GDM1 (cell line): Measurements from ENCODE around the gene FBXO40.

Experiments
- DNase-seq: peaks from one replicate; lab custom pipeline; 2025; lab: John Stamatoyannopoulos, UW

FBXO40 gene

DNA sequence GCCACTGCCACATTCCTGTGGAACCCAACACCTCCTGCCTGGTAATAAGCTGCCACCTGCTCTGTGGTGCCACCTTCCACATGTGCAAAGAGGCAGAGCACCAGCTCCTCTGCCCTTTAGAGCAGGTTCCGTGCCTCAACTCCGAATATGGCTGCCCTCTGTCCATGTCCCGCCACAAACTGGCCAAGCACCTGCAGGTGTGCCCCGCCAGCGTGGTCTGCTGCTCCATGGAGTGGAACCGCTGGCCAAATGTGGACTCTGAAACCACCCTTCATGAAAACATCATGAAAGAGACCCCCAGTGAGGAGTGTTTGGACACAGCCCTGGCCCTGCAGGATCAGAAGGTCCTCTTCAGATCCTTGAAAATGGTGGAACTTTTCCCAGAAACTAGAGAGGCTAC is 28.3 kb downstream of the FBXO40 start:
- no peak for DNase-seq

DNA sequence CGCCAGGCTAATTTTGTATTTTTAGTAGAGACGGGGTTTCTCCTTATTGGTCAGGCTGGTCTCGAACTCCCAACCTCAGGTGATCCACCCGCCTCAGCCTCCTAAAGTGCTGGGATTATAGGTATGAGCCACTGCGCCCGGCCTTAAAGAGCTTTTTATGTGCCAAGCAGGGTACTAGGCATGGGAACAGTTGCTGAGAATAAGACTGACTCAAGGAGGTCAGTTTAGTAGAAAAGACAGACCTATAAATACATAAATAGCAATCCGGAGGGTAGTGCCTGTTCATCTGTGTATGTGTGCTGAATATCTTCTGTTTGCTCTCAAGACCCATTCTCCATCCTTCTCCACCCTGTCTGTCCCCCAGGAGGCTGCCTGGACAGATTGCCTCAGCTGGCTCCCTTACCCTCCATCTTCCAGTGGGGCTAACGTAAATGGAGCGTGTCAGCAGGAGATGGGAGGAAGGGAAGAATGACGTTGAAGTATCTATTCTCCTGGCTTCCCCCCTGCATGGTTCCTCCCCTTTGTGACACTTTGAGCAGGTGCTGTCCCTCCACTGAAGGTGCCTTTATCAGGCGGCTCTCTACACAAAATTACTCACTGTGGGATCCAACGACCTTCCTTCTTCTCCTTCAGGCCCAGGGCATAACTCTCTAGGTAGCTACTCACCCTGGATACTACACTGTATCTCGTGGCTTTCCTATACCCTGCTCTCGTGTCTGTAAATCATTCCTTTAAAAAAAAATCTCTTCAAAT is 31.1 kb downstream of the FBXO40 start:
- DNase-seq: no peak

DNA sequence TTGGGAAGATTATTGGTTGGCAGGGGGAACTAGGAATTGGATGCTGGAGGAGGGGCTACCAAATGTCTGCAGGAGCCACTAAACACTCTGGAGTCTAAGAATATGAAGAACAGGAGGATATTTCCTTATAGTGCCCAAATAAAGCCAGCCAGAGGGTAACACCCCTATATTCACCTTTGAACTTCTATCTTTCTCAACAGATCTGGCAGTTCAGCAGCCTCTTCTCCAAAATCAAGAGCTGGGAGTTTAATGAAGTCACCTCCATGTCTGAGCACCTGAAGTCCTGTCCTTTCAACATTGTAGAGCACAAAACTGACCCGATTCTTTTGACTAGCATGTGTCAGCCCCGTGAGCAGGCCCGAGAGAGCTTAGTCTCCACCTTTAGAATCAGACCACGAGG is 33.3 kb downstream of the FBXO40 start:
- no peak for DNase-seq

DNA sequence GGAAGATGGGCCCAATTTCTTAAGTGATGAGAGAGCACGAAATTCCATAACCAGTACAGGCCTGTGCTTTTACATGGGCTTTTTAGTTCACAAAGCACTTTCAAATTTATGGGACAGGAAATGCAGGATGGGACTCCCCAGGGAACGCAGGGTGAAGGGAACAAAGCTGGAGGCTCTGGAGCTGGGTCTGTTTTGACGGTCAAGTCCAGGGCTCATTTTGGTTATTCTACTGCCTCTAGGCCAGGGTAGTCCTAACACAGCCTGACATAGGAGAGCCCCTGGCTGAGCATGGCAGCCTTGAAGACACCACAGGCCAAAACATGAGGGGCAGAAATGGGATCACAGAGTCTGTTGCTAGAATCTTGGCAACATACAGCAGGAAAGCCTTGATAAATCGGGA is 34.0 kb downstream of the FBXO40 start:
- DNase-seq: no peak

DNA sequence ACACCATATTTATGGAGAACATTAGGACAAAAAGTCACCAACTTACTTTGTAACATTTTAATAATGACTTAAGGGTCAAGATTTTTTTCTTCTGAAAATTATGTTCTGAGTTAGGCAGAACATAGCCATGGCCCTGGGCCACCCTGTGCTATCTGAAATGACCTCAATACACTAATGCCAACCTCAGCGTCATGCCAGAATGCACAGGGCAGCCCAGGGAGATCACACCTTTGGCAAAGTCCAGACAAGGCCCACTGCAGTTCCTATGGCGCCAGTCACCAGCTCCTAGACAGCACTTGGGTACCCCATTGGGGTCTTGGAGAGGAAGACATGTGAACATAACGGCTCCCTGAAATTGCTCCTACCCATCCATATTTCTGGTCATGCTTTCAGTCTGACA is 34.4 kb downstream of the FBXO40 start:
- no peak for DNase-seq

DNA sequence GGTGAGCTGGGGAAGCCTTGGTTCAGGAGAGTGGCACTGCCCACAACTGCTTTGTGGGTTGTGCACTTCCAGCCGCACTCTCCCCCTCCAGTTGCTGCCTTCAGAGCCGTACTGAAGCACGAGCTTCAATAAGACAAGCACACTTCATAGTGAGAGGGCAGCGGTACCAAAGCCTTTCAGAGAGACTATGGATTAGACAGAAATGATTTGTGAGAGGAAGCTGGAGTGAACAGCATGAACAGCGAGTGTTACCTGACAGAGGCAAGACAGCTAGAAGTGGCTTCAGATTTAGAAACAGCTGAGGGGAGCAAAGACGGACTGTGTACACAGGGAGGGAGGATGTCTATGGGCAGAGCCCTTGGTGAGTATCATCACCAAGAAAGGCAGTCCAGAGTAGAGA is 36.4 kb downstream of the FBXO40 start:
- DNase-seq: no peak

DNA sequence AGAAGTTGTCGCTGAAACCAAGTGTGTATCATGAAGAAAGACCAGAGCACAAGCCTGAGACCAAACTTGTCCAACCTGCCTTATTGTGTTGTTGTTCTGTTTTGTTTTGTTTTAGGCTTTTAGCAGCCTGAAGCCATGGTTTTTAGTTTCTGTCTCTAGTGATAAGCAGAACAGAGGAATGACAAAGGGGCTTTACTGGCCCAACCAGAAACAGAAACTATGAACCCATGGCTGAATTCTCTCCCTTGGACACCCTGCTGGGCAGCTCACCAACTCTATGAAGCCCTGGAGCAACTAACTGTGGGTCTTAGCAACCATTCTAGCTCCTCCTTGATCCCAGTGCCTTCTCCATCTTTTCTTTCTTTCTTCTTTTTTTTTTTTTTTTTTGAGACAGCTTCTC is 37.2 kb downstream of the FBXO40 start:
- no peak for DNase-seq

DNA sequence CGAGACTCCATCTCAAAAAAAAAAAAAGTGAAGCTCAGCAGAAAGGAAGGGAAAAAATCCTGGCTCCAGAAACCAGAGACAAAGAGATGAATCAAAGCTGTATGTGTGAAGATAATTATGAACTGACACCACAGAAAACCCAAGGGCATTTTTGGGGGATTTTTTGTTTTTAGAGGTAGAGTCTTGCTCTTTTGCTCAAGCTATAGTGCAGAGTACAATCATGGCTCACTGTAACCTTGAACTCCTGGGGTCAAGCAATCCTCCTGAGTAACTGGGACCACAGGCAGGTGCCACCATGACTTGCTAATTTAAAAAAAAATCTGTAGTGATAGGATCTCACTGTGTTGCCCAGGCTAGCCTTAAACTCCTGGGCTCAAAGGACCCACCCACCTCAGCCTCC is 44.7 kb downstream of the FBXO40 start:
- DNase-seq: no peak

DNA sequence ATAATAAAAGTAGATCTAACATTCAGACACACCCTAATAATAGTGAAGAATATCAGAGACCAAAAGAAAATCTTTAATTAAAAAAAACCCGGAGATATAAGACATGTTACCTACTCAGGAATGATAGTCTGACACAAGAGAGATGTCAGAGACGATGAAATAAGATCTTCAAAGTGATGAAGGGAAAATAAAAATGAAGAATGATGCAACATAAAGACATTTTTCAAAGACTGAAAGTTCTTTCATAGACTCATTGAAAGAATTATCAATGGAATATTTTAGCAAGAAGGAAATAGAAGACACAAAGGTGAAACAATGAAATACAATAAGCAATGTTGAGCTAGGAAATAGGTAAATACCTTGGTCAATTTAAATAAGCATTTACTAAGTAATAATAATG is 47.9 kb downstream of the FBXO40 start:
- no peak for DNase-seq

DNA sequence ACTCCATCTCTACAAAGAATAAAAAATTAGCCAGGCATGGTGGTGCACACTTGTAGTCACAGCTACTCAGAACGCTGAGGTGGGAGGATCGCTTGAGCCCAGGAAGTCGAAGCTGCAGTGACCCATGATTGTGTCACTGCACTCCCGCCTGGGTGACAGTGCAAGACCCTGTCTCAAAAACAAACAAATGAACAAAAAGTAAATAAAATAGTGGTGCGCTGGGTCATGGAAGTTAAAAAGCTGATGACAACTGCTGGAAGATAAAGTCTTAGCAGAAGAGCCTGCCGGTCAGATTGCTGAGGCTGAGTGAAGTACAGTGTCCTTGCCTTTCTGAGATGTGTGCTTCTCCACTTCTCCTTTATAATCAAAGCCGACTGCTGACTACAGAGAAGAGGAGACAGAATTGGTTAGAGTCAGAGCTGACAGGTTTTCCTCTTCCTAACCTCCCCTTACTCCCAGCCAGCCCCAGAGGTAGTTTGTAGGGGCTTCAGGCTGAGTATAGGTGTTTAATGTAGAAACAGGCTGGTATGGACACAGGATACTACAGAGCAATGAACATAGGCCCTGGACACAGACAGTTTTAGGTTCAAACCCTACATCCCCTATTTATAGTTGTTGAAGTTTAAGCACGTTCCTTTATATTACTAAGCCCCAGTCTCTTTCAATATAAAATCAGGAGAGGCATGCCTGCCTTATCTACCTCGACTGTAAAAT is 49.6 kb downstream of the FBXO40 start:
- DNase-seq: no peak

DNA sequence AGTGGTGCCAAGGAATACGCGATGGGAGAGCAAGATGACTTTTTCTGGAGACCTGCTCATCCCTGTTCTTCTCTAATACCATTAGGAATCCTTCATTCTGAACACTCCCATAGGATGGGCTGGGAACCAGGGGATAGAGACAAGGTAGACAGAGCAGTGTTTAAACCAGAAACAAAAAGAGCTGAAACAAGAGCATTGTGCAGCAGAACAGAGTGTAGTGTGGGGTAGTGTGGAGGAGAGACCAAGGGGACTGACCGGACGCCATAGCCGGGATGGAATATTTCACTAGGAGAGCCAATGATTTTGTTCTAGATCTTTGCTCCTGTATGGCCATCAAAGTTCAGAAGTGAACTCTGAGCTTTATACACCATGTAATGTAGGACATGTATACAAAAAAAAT is 51.9 kb downstream of the FBXO40 start:
- DNase-seq: no peak

DNA sequence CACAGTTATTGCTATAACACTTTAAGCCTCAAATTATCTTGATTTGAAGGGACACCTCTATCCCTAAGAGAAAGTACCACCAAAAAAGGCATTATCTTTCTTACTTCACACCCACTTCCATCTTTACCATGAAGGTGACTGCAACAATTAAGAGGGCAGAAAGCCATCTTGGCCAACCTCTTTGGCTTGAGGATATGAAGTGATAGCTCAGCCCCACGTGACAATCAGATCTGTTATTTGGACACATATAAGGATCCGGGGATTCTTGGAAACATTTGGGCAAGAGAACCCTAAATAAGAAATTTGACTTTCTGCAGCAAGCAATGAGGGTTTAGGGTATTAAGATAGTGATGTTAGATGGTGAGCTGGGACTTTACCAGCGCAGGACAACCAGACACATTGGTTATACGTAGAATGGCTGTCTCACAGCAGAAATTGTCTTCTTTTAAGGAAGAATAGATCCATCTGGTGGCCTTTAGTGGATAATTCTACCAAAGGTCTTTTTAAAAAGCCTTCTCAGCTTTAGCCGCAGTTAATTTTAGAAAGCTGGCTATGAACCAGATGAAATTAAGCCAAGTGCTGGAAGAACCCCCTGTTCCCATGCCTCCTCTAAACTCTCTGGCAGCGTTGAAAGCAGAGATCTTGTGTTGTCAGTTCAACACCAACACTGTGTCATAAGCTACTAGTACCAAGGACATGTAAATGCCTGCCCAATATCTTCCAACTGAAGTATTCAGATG is 55.2 kb downstream of the FBXO40 start:
- no peak for DNase-seq

DNA sequence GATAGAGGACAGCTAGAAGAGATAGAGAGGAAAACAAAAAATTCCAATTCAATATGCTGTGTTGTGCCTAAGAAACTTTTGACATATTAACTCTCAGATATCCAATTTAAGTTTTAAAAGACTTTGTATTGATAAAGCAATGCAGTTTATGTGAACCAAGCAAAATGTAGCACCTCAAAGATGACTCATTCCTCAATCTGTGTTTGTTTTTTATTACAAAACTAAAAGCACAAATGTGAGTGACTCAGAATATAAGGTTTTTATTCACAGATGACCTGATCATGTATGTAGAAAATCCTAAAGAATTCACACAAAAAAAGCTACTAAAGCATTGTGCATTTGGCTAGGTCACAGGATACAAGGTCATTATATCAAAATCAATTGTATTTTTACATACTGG is 56.5 kb downstream of the FBXO40 start:
- no peak for DNase-seq

DNA sequence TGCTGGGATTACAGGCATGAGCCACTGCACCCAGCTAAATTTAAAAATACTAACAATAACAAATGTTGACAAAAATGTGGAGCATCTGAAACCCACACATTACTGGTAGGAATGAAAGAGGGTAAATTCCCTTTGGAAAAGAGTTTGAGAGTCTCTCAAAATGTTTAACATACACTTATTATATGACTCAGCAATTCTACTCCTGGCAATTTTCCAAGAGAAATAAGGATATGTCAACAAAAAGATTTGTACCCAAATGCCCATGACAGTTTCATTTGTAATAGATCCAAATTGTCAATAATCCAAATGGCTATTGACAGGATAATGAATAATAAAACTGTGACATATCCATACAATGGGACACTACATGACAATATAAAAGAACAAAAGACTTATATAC is 58.5 kb downstream of the FBXO40 start:
- DNase-seq: no peak

DNA sequence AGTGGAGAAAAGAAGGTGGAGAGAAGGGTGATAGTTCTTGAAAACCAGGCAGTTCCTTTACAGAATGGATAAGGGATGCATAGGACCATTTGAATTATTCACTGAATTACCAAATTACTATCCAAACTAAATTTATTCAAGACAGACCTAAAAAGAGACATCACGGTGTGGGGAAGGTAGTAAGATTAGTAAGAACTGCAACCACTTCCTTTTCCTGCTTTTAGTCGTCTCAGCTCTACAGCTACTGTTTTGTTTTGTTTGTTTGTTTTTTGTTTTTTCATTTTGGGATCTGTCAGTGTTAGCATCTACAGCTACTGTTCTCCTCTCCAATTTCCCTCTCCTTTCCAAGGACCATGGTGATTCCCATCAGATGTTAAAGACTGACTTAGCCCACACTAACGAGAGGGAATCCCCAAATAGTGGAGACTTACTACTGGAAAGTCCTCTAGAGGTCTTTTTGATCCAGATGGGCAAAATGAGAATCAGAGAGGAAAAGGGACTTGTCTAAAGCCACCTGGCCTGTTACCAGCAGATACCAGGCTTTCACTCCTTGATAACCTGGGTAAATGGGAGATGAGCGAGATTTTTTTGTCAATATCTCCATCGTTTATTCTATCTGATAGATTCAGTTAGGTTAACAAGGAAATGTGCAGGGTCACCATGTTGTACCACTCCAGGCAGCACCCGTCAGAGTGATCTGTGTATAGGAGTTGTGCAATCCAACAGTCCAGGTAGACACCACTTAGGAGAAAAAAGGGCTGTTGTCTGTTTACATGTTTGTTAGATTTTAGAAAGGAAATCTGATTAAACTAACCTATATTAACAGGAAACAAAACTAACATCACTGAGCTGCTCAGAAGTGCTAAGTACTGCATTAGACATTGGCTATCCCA is 61.6 kb downstream of the FBXO40 start:
- no peak for DNase-seq

DNA sequence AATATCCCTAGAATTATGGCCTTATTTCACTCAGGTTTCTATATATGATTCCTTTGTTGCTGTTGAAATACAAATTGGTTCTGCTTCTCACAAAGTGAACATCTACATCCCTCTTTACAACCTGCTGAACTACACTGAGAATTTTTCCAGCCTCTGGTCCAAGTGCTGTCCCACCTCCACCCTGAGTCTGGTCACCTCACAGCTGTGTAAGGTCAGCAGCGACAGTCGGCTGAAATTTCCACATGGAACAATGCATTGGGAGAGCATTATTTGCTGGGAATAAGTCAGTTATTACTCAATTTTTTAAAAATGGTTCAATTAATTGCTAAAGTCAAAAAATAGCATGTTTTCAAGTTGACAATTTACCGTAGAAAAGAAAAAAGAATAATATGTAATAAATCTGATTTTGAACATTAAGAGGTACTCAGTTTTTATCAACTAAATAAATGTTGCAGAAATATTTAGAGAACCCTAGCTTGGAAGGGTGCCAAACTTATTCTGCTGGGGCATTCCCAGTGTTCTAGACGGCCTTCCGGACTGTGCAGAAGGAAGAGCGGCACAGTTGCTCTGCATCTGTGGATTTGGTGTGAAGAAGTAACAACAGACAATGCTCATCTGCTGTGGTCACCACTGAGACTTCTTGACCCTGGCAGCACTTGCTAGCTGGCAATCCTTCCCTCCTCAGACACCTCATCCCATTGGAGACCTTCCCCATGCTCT is 65.7 kb downstream of the FBXO40 start:
- DNase-seq: no peak

DNA sequence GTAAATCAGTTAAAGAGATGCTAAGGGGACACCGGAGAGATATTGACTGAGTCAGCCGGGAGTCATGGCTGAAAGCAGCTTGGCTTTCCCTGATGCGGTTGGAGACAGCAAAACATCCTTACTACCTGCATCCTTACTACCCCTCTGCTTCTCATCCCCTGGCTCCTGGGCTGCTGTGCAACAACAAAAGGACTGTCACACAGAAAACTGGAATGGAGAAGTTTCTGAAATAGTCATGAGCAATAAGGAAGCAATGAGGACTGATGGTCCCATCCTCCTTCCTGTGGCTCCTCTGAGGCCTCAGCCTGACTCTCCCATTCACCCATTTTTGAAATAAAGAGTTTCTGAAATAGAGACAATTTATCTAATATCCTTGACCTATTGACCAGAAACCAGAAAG is 66.4 kb downstream of the FBXO40 start:
- DNase-seq: no peak

DNA sequence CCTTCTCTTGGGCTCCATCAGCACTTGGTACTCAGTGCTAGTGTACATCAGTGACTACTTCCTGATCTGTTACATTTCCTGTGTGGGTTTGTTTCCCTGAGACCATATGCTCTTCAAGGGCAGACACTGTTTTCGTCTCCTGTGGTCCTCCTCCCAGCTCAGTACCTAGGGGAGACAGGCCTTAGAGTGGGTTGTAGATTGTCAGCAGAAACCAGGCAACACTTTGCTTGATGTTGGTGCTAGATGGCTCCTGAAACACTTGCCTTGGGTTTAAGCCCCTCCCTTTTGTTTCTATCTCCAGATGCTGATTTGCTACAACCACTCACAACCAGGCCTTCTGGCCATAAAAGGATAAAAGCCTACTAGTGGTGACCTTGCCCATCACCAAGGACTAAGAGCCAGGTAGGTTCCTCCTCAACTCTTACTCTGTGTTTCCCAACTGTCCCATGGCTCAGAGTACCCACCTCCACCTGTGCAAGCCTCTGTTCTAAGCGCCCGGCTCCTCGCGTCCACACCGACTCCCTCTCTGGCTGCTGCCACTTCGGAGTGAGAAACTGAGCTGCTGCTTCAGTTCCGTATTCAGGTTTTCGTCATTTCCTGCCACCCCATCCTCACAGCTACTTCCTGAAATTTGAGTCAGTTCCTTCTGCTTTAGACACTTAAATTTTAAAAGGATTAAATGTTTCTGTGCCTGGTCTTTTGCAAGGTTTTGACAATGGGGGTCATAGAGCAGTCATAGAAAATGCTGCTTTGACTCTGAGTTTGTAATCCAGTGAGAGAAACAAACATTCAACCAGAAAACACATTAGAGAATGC is 67.4 kb downstream of the FBXO40 start, which contains the start of gene HCLS1:
TSS of gene HCLS1 (minus strand) at position 548 of the 816 bp plus-strand sequence. CDS start 2,556 bp downstream, outside the sequence.
- peak; percentile 84 for DNase-seq

DNA sequence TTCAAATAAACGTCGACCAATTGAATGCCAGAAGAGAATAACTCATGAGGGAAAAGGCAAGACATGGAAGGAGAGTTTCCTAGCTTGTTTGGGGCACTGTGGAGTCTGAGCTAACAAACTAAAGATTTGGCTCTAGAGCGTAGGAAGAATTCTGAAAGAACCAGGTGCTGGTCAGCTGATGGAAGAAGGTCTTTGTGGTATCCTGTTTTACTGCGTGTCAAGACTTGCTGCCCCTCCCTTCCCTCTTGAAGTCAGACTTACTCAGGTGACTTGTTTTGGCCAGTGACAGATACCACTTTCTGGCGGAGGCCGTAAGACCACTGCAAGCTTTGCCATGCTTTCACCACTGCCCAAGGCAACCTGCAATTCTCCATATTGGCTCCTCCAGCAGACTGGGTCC is 68.2 kb downstream of the FBXO40 start:
- no peak for DNase-seq

DNA sequence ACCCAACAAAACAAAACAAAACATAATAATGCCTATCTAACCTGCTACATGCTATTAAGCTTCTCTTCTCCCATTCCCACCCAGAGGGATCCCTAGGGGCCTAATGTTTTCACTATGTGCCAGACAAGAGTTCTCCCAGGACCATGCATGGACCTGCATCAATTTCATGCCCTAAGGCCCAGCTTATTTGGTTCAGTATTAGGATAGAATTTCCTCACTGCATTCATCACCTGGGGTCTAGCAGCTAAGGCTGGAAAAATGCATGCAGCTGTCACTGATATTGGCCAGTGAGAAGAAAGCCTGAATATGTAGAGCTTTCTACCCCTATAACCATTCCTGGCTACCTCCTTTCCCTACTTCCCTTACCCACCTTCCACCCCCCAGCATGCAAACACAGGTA is 69.6 kb downstream of the FBXO40 start:
- DNase-seq: no peak
